CD4-positive, alpha-beta T cell treated with Interleukin-10 for 1 hour (primary cell): Measurements from ENCODE around the gene SSTR5.

Experiments
- DNase-seq: peaks from one replicate; pipeline ENCODE4 v3.0.0-alpha.2; 2020

Gene SSTR5

DNA sequence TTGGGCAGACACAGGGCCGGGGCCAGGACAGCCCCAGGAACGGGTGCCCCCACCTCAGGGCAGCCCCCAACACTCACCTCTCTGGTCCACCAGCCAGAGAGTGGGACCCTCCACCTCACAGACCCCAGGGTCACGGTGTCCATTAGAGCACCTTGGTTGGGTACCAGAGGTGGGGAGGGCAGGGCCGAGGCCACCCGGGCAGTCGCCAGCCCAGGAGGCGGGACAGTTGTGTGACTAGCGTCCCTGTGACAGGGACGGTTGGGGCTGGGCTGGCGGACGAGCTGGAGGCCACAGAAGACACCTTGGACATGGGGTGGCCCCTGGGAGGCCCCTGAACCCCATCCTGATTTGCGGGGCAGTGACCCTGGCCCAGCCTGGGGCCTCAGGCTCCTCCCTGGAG, 35.2 kb downstream of the SSTR5 start:
- no peak for DNase-seq

DNA sequence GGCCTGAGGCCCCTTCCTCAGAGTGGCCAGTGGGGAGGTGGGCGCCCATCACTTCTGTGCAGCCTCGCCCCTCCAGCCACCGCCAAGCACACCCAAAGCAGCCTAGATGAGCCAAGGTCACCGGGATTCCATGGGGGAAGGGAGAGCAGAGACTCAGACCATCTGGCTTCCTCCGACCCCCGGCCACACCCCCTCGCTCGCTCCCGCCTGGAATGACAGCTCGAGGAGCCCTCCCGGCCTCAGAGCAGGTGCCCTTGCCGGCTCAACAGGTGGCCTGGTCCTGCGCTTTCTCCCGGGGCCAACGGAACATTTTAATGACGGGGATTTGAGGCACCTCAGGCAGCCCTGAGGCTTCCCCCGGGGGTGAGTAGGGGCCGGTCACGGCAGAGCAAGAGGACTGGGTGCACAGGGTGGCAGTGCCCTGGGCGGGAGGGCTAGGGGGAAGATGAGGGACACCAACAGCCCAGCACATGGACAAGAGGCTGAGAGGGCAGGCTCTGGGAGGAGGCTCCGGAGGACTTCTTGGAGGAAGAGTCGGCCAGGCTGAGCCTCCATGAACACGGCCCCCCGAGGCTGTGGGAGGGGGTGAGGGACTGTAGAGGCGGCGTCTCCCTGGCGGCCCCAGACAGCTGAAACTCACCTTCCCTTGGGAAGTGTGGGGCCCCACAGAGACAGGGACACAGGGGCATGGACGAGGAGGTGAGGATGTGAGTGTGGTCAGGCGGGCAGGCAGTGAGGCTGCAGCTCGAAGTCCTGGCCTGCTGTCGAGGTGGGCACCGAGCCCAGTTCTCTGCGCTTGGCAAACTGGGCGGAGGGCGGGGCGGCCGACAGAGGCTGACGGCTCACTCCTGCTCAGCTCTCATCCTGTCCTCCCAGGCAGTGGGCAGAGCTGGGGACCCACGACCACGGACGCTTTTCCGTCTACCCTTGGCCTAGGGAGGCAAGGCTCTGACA, 36.0 kb downstream of the SSTR5 start:
- DNase-seq, result no peak

DNA sequence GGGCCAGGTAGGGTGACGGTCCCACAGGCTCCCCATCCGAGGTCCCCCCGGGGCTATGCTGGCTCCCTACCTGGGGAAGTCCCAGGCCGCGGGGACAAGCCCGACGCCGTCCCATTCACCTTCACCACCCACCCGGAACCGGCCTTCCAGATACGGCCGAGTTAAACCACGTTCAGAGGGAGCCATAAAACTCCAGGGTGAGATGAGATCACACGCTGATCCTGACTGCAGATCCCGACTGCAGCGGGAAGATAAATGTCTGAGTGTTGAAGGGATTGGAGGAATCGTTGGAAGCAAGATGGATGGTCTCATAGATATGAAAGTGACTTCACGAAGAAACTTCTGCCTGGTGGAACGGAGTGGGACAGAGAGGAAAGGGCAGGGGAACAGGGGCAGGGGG, 37.1 kb downstream of the SSTR5 start:
- no peak for DNase-seq

DNA sequence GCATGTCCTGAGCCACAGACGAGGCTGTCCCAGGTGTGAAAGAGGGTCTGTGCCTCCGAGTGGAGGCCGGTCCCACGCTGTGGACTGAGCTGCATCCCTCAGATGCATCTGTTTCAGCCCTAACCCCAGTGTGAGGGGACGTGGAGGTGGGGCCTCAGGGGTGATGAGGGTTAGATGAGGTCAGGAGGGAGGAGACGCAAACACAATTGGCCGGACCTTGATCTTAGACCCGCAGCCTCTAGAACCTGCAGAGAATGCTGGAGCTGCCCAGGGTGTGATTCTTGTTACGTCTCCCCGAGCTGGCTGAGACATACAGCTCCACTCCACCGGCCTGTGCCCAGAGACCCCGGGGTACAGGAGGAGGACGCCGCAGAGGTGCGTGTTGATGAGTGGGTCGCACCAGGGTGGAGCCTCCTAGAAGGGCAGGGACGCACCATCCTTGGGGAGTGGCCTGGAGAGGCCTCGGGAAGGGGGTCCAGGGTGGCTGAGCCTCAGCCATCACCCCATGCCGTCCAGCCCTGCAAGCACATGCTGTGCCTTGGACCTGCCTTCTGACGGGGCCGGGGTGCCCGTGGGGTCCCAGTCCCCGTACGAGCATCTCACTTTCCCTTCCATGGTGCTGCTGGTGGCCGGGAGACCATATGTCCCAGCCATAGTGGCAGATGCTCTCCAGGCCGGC, 40.1 kb downstream of the SSTR5 start:
- DNase-seq, result no peak

DNA sequence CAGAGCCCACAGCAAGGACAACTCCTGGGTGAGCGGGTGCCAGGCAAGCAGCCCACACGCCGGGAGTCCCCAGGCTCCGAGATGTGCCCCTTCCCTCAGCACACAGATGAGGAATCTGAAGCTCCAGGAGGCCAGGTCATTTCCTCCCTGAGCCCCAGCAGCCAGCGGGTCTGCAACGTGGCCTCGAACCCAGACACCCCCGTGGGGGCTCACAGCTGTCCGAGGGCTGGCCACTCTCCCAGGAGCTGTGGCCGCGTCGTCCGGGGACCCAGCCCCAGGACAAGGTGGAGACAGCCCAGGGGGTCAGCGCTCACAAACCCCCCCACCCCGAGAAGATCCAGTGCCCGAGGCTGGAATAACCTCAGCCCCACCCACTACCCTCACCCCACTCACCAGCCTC, 40.9 kb downstream of the SSTR5 start:
- no peak for DNase-seq

DNA sequence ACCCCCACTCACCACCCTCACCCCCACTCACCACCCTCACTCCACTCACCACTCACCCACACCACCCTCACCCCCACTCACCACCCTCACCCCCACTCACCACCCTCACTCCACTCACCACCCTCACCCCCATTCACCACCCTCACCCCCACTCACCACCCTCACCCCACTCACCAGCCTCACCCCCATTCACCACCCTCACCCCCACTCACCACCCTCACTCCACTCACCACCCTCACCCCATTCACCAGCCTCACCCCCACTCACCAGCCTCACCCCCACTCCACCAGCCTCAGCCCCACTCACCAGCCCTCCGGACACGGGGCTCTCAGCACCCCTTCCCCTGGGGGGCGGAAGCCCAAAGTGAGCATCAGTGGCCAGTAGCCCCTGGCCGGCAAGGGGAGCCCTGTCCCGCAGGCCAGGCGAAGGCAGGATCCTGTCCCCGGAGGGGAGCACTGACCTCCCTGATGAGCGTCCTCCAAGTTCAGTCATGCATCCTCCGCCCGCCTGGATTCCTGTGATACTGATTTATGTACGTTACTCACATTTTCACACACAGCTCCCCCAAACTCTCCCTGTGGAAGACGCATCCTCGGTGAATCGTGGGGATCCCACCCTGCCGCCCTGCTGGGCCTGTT, 41.5 kb downstream of the SSTR5 start:
- no peak for DNase-seq

DNA sequence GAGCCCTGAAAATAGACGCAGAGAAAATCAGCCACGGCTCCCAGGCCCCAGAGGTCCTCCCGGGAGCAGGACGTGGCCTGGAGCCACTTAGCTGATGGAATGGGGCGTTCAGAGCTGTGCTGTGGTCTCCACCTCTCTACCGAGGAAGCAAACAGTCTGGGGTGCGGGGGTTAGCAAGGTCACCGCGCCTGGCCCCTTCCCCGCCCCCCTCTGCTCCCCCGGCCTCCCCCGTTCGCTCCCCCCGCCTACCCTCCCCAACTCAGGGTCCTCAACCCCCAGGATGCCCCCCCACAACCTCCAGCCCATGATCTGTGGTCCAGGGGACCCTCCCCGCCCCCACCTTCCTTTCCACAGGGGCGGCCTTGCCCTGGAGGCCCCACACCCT, 44.1 kb downstream of the SSTR5 start:
- no peak for DNase-seq

DNA sequence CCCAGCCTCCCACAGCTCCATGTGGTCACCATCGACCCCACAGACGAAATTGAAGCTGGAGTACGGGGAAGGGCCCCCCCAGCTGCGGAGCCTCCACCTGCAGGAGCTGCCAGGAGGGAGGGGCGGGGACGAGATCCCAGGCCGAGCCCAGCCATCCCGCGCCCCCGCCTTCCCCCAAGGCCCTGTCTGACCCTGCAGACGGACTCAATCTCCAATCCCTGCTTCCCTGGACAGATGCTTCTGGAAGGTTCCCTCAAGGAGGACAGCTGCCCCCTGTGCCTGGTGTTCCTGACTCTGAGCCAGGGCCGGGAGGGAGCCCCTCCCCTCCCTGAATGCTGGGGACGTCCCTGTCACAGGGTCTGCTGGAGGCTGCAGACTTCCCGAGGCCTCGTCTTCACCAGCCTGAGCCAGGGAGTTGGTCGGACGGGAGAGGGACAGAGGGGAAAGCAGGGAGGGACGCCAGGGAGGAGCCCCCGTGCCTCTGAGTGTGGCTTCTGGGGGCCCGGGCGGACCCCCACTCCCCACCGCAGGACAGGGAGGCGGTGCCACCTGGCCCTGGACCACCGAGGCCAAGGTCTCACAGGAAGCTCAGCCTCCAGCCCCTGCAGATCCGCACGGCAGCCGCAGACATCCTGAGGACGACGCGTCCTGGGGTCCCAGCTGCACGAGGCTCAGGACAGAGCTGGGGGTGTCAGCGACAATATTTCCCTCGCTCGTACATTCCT, 44.8 kb downstream of the SSTR5 start:
- DNase-seq, result no peak

DNA sequence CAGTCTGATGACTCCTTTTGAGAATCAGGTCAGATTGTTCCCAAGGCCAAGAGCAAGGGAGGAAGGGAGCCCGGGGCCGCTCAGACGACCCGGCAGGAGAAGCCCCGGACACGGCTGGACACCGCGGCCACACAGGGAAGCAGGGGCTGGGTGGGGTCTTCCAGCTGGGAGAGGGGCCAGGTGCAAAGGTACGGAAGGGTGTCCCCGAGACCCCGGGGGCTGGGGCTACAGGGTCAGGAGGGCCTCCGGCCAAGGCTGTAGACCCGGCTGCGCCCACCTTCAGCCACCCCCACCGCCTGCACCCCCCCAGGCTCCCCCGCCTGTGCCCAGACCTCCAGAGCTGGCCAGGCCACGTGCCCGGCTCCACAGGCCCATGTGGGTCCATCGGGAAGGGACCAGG, 45.4 kb downstream of the SSTR5 start:
- no peak for DNase-seq

DNA sequence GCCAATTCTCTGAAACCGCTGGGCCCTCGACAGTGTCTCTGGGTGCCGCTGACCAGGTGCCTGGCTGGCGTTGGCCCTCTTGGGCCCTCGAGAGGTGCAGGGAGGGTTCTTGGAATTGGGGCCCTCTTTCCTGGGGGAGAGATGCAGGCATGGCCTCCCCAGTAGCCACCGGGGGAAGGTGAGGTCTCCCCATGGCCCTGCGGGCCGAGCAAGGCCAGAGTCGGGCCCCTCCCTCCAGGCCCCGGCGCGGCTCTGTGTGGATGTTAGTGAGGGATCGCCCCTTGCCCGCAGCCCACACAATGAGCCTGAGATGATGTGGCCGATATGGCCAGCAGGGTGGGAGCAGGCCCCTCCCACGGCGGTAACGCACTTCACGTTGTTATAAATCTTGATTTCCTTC, 46.6 kb downstream of the SSTR5 start:
- no peak for DNase-seq

DNA sequence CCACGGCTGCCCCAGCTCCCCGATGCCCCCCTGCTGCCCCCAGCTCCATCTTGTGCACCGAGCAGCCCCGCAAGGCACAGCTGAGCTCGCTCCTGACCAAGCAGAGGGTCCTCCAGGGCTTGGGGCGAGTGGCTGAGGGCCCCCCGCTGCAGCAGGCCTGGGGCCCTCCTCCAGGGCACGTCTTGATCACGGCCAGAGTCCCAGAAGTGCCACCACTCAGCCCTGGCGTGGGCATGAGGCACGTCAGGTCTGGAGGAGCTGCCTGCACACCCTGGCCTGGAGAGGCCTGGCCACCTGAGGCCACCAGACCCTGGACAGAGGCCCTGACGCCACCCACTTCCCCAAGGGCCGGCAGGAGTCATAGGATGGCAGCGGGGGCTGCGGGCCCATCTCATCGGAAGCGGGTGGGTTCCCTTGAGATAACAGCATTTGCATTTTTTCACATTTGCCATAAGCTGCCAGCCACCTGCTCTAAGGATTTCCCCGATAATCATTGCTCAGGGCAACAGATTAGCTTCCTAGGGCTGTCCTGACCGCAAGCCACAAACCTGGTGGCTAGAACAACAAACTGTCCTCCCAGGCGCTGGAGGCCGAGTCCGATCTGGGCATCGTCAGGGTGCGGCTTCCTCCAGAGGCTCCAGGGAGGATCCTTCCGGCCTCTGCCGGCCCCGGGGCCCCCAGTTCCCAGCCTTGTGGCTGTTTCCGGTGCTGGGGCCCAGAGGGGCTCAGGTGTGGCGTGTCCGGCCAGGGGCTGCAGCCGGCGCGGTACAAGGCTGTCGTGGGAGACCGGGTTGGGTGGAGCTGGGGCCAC, 47.4 kb downstream of the SSTR5 start:
- DNase-seq, result no peak

DNA sequence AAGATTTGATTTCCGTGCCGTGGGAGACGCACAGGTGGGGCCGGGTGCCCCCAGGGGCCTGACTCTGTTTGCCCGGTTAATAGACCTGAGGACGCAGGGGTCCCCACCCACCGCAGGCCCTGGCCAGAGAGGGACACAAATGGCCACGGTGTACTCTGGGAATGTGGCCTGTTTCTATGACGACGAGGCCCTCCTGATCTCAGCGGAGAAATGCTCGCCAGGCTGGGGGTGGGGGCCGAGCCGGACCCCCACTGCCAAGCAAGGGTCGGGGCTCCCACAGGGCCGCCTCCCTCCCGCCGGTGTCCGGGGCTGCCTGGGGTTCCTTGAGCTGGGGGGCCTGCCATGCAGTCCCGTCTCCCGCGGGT, 48.0 kb downstream of the SSTR5 start:
- no peak for DNase-seq

DNA sequence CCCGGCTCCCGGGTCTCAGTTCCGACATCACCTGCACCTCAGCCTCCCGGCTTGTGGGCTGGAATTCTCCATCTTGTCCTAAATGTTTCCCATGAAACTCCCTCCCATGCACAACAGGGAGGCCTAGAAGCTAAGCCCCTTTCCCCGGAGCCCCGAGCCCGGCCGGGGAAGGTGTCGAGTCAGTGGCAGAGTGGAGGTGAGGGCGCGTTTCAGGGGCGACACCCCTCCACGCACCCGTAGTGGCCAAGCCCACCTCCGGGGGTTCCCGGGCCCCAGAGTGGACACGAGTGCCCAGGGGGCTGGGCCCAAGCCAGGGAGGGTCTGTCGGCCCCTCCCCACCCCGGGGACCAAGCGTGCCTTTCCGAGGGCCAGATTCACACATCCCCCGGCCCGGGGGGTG, 48.5 kb downstream of the SSTR5 start:
- no peak for DNase-seq

DNA sequence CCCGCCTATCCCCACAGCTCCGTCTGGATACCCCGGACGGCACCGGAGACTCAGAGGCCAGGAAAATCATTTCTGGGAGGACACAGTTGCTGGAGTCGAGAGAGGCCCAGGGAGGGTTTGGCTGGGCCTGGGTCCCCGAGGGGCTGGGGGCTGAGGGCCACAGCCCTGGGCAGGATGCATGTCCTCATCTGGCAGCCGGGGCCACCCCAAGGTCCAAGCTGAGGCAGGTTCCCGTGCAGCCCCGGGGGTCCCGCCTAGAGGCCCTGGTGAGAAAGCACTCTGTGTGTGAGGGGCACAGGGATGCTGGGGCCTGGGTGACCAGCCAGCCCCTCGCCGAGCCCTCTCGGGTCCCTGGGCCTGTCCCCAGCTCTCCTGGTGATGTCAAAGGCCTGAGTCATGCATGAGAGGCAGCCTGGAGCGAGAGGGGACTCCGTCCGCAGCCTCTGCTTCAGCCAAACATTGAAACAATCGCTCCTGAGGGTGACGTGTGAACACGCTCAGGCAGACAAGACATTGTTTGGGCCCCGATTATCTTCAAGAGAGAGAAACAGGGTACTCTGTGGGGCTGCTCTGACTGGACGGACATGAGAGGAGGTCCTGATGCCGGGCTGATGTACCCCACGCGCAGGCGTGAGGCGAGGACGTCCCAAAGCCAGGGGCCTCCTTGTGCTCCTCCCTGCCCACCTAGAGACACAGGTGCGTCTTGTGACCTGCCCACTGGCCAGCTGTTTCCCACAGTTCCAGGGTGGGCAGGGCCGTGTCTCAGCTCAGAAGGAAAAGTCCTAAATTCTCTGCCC, 49.3 kb downstream of the SSTR5 start:
- no peak for DNase-seq

DNA sequence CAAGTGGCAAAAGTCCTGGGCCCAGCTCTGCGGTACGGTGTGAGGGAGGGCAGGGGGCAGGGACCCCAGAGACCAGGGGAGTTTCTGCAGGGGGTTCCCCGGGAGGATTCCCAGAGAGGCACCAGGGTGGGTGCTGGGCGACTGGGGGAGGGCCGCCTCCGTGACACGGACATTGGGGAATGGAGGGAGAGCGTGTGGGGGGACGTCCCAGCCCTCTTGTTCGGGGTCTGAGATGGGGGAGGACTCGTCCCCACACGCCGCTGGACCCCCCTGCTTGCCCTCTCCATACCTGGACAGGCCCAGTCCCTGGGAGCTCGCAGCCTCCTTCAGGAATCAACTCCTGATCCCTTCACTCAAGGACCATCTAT, 49.8 kb downstream of the SSTR5 start:
- DNase-seq, result no peak

DNA sequence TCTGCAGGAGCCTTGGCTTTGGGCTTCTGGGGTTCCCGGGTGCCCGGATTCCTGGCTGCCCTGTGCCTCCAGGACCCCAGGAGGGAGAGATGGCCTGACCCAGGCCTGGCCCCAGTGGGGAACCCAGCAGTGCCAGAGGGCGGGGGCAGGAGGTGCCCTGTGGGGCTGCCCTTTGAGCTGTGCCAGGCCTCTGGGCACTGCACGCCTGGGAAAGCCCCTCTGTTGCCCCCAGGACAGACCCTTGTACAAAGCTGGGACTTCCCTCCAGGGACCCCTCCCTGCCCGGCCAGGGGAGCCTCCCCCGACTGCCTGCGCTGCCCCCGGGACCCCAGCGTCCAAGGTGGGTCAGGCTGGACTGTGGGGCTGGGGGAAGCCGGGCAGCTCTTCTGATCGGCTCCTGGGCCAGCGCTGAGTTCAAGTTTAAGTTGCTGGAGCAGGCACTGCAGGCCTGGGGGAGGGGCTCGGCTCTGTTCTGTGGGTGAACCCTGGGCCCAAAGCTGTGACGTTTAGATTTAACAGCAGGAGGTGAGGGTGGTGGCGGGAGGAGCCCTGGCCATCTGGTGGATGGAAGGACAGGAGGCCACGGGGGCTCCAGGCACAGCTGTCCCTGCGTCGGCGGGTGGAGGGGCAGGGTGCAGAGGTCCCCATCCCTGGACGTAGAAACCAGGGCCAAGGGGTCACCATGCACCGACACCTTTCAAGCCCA, 51.1 kb downstream of the SSTR5 start:
- no peak for DNase-seq

DNA sequence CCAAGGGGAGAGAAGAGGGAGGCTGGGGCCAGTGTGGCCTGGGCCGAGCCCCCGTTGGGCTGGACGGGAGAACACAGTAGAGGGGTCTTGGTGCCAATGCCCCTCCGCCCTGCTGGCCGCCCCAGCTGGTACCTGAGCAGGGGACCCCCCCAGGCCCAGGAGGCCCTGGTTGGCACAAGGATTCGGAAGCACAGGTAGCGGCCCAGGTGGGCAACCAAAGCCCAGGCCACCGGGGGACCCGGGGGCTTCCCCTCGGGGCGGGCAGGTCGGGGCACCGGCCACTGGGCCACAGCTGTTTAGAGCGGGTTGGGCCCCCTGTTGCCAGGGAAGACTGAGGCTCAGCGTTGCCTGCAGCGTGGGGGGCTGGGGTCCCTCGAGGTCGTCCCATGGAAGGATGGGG, 51.7 kb downstream of the SSTR5 start:
- no peak for DNase-seq

DNA sequence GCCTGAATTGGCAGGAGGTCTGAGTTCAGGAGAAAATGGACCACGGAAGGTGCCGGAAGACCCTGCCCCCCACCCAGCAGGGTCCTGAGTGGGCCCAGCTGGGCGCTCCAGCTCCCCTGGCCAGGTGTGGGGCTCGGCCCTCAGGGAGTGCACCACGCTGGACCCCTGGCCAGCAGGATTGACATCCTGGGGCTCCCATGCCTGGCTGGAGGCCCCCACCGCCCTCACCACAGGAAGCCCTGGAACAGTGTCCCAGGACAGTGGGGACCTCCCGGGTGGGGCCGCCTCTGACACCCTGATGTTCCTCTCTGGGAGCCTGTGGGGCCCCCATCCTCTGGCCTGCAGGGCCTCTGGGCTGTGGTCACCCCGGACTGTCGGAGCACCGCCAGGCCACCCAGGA, 52.2 kb downstream of the SSTR5 start:
- DNase-seq, result no peak

DNA sequence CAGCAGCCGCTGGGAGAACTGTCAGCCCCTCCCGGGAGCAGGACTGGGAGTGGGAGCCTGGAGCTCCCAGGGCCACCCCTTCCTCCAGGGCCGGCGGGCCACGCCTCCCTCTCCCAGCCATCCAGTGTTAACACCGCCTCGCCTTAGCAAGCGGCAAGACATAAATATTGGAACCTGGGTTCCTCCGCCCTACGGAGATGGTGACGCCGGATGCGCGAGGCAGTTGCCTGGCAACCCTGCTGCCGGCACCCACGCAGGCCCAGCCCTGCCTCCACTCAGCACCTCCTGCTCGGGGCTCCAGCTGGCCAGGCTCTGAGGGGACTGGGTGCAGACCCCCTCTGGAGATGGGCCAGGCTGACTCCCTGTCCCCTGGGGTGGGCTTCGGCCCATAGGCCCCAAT, 52.9 kb downstream of the SSTR5 start:
- DNase-seq, result peak; percentile 12

DNA sequence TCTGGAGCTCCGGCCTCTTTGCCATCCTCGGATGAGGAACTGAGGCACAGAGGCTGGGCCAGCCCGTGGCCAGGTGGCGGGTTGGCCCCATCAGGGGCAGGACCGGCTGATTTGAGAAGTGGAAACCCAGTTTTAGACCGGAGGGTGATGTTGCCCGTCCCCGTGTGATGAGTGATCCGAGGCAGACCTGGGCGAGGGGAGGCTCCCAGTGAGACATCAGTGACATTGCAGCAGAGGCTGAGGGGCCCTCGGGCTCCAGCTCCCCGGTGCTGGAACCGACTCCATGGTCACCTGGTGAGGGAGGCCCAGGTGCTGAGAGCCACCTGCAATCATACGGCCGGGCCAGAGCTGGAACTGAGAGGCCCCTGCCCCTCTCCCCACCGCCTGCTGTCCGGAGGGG, 53.5 kb downstream of the SSTR5 start:
- DNase-seq, result no peak

DNA sequence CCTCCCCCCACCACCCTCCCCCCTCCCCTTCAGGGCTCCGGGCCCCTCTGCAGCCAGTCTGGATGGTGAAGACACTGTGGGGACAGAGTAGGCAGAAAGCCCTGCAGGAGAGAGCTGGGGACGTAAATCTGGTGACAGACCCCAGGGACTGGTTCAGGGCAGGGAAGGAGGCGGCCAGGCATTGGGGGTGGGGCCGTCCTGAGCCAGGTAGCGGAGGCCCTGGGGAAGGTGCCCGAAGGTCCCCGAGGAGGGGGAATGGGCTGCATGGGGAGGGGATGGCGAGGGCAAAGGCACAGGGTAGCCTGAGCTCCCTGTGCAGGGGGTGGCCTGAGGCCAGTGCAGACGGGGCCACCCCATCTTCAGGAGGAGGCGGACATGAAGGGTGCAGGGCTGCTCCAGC, 54.0 kb downstream of the SSTR5 start:
- DNase-seq, result no peak
